ENCODE results near the gene SYNPO.

Gene SYNPO

GRCh38 chr5:150593996-150594395 lies 46.5 kb upstream of the SYNPO start:
- H2AFZ ChIP-seq (ENCODE audit: low read depth, low read length, severe bottlenecking), result no peak overlapping the region
- no peaks in the 10 kb centered on the region for H3K79me2 ChIP-seq (ENCODE audit: insufficient read depth, low read length)
- H3K27me3 ChIP-seq (ENCODE audit: low read length), result no peaks in the 10 kb centered on the region
- H3K9me3 ChIP-seq (ENCODE audit: insufficient read depth, low read length), result no peaks in the 10 kb centered on the region
- H3K36me3 ChIP-seq (ENCODE audit: low read length), result no peaks in the 10 kb centered on the region
- H3F3A ChIP-seq (ENCODE audit: insufficient read depth), result no peaks in the 10 kb centered on the region
- H4K20me1 ChIP-seq (ENCODE audit: low read depth, low read length), result no peaks in the 10 kb centered on the region
- no peak for TF ChIP-seq CTCF (IDR thresholded peaks at IDR 0.05; ENCODE audit: insufficient read depth, low read length, poor library complexity, severe bottlenecking)
- no peak for TF ChIP-seq EZH2phosphoT487 (conservative IDR thresholded peaks at IDR 0.05; ENCODE audit: low read length)
- H3K4me3 ChIP-seq (ENCODE audit: insufficient read depth, low read length, poor library complexity, severe bottlenecking), result no peak overlapping the region
- H3K9me2 ChIP-seq (replicated peaks; ENCODE audit: insufficient read depth, low read length), result no peaks in the 10 kb centered on the region
- H3K9ac ChIP-seq (ENCODE audit: low read length), result no peak overlapping the region
- no peak overlapping the region for H3K27ac ChIP-seq (ENCODE audit: low read depth, low read length)
- H3K4me2 ChIP-seq (ENCODE audit: low read depth, low read length, poor library complexity, severe bottlenecking), result no peak overlapping the region

- Histone ChIP-seq H3K27me3 (ENCODE audit: low read length) (no peaks in the 10 kb centered on the region), H2AFZ (ENCODE audit: low read depth, low read length, severe bottlenecking) (no peak overlapping the region)
Observed at GRCh38 chr5:150595466-150596031, 44.9 kb upstream of the SYNPO start.

GRCh38 chr5:150596313-150596712 lies 44.1 kb upstream of the SYNPO start:
- Histone ChIP-seq H3K27me3 (ENCODE audit: low read length) (no peaks in the 10 kb centered on the region), H3K9me3 (ENCODE audit: insufficient read depth, low read length) (no peaks in the 10 kb centered on the region), H3K4me3 (ENCODE audit: insufficient read depth, low read length, poor library complexity, severe bottlenecking) (no peak overlapping the region), H3K9ac (ENCODE audit: low read length) (no peak overlapping the region), H3K4me2 (ENCODE audit: low read depth, low read length, poor library complexity, severe bottlenecking) (no peak overlapping the region), H3K27ac (ENCODE audit: low read depth, low read length) (no peak overlapping the region), H4K20me1 (ENCODE audit: low read depth, low read length) (no peaks in the 10 kb centered on the region), H2AFZ (ENCODE audit: low read depth, low read length, severe bottlenecking) (no peak overlapping the region), H3F3A (ENCODE audit: insufficient read depth) (no peaks in the 10 kb centered on the region), H3K79me2 (ENCODE audit: insufficient read depth, low read length) (no peaks in the 10 kb centered on the region), H3K36me3 (ENCODE audit: low read length) (no peaks in the 10 kb centered on the region), H3K9me2 (replicated peaks; ENCODE audit: insufficient read depth, low read length) (no peaks in the 10 kb centered on the region)
- TF ChIP-seq EZH2phosphoT487 (conservative IDR thresholded peaks at IDR 0.05; ENCODE audit: low read length) (no peak), CTCF (IDR thresholded peaks at IDR 0.05; ENCODE audit: insufficient read depth, low read length, poor library complexity, severe bottlenecking) (no peak)

More at GRCh38 chr5:150595466-150596031, 44.9 kb upstream of the SYNPO start:
- Histone ChIP-seq H3K79me2 (ENCODE audit: insufficient read depth, low read length) (no peaks in the 10 kb centered on the region), H3K4me2 (ENCODE audit: low read depth, low read length, poor library complexity, severe bottlenecking) (no peak overlapping the region), H3K9me2 (replicated peaks; ENCODE audit: insufficient read depth, low read length) (no peaks in the 10 kb centered on the region), H3K4me3 (ENCODE audit: insufficient read depth, low read length, poor library complexity, severe bottlenecking) (no peak overlapping the region), H3K27ac (ENCODE audit: low read depth, low read length) (no peak overlapping the region), H4K20me1 (ENCODE audit: low read depth, low read length) (no peaks in the 10 kb centered on the region), H3K36me3 (ENCODE audit: low read length) (no peaks in the 10 kb centered on the region), H3K9ac (ENCODE audit: low read length) (no peak overlapping the region), H3F3A (ENCODE audit: insufficient read depth) (no peaks in the 10 kb centered on the region), H3K9me3 (ENCODE audit: insufficient read depth, low read length) (no peaks in the 10 kb centered on the region)
- no peak for TF ChIP-seq CTCF (IDR thresholded peaks at IDR 0.05; ENCODE audit: insufficient read depth, low read length, poor library complexity, severe bottlenecking)
- no peak for TF ChIP-seq EZH2phosphoT487 (conservative IDR thresholded peaks at IDR 0.05; ENCODE audit: low read length)
